GM19193 (cell line): ENCODE measurements around the gene RHOB.

ENCODE experiments used
- POLR2A ChIP-seq: IDR thresholded peaks from 4 replicates; pipeline ENCODE4 v1.6.1; 2011; ENCODE audit not compliant: insufficient read depth, insufficient read length; ENCODE audit errors: extremely low read depth

Gene RHOB

GRCh38 chr2:20444101-20444992, 2.5 kb upstream of the RHOB start:
- TF ChIP-seq POLR2A = no peak

DNA sequence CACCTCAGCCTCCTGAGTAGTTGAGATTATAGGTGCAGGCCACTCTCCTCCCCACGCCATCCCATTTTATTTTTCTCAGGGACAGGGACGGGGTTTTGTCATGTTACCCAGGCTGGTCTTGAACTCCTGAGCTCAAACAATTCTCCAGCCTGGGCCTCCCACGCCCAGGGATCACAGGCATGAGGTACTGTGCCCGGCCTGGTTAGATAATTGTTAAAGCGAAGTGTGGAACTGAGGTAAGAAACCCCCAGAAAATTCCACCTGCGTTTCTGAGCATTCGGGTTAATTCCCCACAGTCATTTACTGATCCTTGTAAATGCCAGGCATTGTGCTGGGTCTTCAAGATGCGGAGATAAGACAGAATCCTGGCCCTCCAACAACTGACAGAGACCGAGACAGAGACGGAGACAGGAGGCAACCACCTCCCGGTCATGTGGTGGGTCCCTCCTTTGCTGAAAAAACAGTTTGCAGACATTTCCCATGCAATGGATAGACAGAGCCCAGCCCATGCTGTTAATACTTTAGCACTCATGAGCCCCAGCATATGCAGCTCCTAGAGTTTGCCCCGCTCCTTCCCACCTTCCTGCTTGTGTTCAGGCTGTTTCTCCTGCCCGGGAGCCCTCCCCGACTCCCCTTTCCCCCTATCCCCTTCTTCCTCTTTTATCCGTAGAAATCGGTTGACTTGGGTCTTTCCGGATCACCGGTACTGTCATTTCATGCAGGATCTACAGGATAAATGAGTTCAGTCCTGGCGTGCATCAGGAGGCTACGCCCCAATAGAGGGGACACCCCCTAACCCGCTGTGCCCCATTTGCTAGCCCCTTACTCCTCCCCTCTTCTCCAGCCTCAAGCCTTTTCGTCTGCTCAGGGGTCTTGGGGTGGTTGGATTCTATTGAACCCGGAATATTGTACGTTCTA, 1.6 kb upstream of the RHOB start:
- TF ChIP-seq POLR2A = no peak

DNA sequence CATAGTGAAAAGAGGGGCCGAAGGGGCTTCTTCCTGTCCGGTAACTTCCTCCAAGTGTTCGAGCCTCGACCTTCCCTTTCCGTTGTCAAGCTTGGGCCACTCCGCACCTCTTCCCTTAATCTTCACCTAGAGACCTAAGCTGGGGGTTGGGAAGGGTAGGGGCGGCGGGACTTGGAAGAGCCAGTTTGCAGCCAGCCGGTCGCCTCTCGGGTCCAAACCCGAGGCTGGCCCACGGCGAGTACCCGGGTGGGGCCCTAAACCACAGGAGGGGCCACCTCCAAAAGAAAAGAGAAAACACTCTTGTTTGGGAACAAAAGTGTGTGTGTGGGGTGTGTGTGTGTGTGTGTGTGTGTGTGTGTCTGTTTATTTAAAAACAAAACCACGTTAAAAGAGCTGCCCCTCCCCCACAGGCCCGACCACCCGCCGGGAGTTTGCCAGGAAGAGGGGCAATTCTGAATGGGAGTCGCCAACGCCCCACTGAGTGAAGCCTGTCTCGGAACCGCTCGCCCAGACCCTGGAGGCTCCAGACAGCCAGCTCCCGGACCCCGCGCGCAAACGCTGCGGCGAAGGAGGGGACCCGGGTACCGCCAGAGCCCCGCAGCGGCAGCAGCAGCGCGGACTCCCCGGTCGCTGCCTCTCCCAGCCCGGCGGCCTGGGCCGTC, 488 bp upstream of the RHOB start:
- TF ChIP-seq POLR2A = no peak

DNA sequence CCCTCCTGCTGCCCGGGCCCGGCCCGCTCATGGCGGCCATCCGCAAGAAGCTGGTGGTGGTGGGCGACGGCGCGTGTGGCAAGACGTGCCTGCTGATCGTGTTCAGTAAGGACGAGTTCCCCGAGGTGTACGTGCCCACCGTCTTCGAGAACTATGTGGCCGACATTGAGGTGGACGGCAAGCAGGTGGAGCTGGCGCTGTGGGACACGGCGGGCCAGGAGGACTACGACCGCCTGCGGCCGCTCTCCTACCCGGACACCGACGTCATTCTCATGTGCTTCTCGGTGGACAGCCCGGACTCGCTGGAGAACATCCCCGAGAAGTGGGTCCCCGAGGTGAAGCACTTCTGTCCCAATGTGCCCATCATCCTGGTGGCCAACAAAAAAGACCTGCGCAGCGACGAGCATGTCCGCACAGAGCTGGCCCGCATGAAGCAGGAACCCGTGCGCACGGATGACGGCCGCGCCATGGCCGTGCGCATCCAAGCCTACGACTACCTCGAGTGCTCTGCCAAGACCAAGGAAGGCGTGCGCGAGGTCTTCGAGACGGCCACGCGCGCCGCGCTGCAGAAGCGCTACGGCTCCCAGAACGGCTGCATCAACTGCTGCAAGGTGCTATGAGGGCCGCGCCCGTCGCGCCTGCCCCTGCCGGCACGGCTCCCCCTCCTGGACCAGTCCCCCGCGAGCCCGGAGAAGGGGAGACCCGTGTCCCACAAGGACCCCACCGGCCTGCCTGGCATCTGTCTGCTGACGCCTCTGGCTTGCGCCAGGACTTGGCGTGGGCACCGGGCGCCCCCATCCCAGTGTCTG, 767 bp downstream of the RHOB start:
- no peak for TF ChIP-seq POLR2A

- TF ChIP-seq POLR2A = no peak
These were observed 1.5 kb downstream of the RHOB start for GRCh38 chr2:20448246-20448976.

DNA sequence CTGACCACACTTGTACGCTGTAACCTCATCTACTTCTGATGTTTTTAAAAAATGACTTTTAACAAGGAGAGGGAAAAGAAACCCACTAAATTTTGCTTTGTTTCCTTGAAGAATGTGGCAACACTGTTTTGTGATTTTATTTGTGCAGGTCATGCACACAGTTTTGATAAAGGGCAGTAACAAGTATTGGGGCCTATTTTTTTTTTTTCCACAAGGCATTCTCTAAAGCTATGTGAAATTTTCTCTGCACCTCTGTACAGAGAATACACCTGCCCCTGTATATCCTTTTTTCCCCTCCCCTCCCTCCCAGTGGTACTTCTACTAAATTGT, 2.1 kb downstream of the RHOB start:
- TF ChIP-seq POLR2A = no peak

DNA sequence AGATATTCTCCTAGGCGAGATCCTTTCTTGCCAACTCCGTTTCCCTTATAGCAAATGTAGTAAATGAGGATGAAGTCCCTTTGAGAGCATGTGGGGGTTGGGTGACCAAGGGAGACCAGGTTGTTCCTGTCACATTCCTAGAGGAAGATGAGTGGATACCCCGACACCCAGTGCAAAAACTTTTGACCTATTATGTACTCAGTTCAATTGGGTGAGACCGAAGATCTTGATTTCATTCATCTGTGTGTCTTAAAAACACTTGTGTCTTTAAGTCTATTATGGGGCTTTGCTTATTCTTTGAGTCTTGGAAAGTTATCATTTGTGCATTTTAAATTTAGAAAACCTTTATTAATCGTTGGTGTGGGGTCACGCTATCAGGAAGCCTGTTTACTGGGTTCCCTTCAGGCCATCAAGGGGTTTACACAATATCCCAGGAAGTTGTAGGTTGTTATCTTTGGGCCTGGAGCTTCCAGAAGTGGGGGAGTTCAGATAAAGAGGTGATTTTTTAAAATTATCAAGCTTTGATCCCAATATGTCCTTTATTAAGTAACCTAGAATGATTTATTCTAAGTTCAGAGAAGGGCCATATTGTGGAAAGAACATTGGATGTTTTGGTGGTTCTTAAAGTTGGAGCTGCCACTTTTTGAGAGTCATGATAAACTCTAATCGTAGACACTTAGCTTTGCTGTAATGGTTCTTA, 2.8 kb downstream of the RHOB start:
- no peak for TF ChIP-seq POLR2A

DNA sequence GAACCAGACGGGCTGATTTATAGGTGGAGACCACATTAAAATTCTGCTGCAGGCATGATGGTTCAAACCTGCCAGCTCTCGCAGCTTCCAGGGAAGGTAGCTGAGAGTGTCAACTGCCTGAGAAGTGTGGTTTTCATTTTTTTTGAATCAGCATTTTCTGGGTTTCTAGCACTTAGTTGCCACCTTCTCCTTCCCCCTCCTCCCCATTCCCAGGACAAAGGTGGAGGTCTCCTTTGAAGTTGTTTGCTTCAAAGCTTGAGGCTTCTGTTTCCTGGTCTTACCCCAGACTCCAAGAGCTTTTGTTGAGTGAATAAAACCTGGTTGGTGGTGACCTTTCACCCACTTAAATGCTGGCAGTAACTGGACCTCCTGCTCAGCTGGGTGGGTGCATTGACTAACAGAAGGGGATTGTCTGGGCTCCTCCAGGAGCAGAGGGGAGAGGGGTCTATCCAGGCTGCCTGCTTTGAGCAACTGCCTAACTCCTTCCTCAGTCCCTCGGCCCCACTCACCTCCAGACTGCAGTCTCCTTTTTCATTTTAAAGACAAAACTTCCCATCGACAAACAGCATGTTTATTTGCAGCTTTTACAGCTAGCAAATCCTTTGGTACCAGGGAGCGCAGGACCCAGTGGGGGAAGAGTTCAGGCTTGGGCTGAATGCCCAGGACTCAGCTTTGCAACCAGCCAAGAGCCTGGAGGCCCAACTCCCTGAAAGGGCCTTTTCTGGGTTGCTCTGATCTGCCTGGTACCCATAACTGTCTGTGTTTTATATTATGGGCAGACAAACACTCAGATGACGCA, 3.5 kb downstream of the RHOB start:
- TF ChIP-seq POLR2A = no peak

DNA sequence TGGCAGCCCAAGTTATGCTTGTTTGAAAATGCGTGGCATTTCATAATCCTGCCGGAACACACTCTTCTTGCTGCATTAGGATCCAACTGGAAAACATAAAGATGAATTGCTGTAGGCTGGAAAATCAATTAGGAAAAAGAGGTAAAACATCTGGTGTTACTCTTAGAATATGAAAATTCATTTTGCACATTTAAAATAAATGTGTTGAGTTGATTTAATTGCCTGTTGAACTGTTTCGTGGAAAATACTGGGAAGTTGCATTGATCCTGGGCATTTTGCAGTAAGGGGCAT, 4.1 kb downstream of the RHOB start:
- no peak for TF ChIP-seq POLR2A

DNA sequence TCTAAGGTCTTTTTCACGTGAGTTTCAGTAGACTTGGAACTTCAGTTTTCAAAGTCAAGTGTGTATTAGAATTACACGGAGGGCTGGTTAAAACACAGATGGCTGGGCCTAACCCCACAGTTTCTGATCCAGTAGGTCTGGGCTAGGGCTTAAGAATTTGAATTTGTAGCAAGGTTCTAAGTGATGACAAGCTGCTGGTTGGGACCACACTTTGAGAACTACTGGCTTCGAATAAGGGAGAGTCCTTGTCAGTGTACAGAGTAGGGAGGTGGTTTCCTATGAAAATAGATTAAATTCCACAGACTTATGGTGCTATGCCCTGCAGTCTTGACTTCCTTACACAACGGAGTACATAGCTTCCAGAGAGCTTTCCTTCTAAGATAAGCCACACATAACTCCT, 4.5 kb downstream of the RHOB start:
- TF ChIP-seq POLR2A = no peak

DNA sequence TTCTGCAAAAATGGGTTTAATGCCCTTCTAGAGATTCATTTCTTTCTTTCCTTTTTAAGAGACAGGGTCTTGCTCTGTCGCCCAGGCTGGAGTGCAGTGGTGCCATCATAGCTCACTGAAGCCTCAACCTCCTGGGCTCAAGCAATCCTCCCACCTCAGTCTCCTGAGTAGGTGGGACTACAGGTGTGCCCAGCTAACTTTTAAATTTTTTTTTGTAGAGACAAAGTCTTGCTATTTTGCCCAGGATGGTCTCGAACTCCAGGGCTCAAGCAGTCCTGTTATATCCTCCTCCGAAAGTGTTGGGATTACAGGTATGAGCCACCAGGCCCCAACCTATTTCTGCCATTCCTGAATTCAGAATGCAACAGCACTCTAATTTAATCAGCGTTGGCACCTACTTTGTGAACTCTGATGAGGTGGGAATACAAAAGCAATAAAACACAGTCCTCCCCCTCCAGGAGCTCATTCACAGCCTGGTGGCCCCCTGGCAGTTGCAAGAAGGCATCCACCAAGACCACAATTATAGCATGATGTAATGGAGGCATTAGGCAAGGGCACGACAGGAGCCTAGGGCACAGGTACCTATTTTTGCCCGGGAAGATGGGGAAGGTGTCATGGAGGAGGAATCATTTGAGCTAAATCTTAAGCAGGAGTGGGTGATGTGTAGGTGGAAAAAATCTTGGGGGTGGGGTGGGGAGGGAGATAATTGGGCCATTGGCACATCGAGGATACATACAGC, 5.1 kb downstream of the RHOB start:
- no peak for TF ChIP-seq POLR2A

GRCh38 chr2:20452551-20452950, 5.7 kb downstream of the RHOB start:
- TF ChIP-seq POLR2A = no peak
